Ishikawa (cell line): Measurements from ENCODE around the gene CAPS.

ENCODE experiments used
- CEBPB ChIP-seq: IDR thresholded peaks from 2 replicates; pipeline ENCODE4 v1.6.1; 2012
- ZBTB7A ChIP-seq: IDR thresholded peaks from 2 replicates; pipeline ENCODE4 v1.6.1; 2012; ENCODE audit warnings: low read depth

- TF ChIP-seq ZBTB7A, result no peak
- no peak for TF ChIP-seq CEBPB
Observed at GRCh38 chr19:5961969-5962945, 48.2 kb downstream of the CAPS start.
